RWPE1 (cell line): ENCODE data around the gene RXFP3.

Experiments used
- CTCF ChIA-PET: fragments of 350-600 bp; sonication (Branson Sonifier 250); formaldehyde crosslinking; extraction: SDS; loops from one replicate; lab custom pipeline; 2021; lab: Yijun Ruan, JAX
- POLR2A ChIA-PET: fragments of 400-600 bp; formaldehyde crosslinking; extraction: SDS; loops from one replicate; lab custom pipeline; 2020; ENCODE audit warnings: antibody characterized with exemption; ENCODE audit not compliant: low non-redundant PET; lab: Yijun Ruan, JAX
- DNase-seq: peaks from one replicate; pipeline ENCODE4 v3.0.0; 2012; ENCODE audit warnings: low spot score
- H3K27ac ChIP-seq: fragments of 450-650 bp; 2 replicates; pipeline ENCODE4 v1.5.1; 2017
- CTCF ChIP-seq: fragments of 450-650 bp; conservative IDR thresholded peaks from 2 replicates; pipeline ENCODE4 v1.5.1; 2017; ENCODE audit warnings: low read depth, mild to moderate bottlenecking

The RXFP3 gene

GRCh38 chr5:33985447-33985846 is 49.3 kb downstream of the RXFP3 start:
- TF ChIP-seq CTCF, result no peak
- H3K27ac ChIP-seq, result no peak overlapping the region
- CTCF ChIA-PET, result no interaction called here
- POLR2A ChIA-PET, result no interaction called here
- no peak for DNase-seq
